Peyer's patch (tissue), 4 donors: ENCODE data around the gene HSD17B8.

Source experiments
- POLR2A ChIP-seq, 2 donors: fragments of 450-650 bp; IDR thresholded peaks; one replicate each; pipeline ENCODE4 v1.5.1; 2017; ENCODE audit warnings: antibody characterized with exemption in 2 of 2, mild to moderate bottlenecking in 2 of 2, moderate library complexity in 2 of 2
- TF ChIP-seq, protein P1 (sequence below), 6 experiments: fragments of 450-650 bp in 4 of 6; fragments of 200-600 bp in 2 of 6; sonication (generic) in 1 of 6; IDR thresholded peaks; one replicate each; pipeline ENCODE4 v1.5.1; 2017 to 2019; ENCODE audit warnings: antibody characterized with exemption in 6 of 6, mild to moderate bottlenecking in 3 of 6, moderate library complexity in 1 of 6

DNA sequence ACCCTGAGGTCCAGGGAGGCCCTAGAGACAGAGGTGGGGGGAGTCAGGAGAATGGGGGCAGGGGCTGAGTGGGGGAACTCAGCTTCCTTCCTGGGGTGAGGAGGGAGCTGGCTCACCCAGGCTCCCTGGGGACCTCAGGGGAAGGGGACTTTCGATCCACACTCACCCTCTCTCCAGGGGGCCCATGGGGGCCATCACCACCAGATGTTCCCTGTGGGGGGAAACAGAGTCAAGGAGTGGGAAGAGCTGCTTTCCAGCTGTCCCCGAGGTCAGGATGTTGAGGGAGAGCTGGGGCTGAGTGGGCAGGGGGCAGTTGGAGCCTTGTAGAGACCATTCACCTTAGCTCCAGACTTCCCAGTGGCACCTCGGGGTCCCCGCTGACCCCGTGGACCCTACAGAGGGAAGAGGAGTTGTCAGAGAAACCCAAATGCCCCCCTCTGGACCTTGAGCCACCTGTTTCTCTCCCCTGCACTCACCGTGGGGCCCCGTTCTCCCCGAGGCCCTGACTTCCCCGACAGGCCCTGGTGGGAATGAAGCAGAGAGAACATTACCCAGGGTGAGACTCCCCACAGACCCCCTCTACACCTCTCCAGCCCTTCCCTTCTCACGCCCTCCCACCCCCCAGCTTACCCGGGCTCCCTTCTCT, 30.8 kb upstream of the HSD17B8 start:
- TF ChIP-seq, protein P1, sequence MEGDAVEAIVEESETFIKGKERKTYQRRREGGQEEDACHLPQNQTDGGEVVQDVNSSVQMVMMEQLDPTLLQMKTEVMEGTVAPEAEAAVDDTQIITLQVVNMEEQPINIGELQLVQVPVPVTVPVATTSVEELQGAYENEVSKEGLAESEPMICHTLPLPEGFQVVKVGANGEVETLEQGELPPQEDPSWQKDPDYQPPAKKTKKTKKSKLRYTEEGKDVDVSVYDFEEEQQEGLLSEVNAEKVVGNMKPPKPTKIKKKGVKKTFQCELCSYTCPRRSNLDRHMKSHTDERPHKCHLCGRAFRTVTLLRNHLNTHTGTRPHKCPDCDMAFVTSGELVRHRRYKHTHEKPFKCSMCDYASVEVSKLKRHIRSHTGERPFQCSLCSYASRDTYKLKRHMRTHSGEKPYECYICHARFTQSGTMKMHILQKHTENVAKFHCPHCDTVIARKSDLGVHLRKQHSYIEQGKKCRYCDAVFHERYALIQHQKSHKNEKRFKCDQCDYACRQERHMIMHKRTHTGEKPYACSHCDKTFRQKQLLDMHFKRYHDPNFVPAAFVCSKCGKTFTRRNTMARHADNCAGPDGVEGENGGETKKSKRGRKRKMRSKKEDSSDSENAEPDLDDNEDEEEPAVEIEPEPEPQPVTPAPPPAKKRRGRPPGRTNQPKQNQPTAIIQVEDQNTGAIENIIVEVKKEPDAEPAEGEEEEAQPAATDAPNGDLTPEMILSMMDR (IDR thresholded peaks at IDR 0.05), result no peak
- TF ChIP-seq POLR2A (IDR thresholded peaks at IDR 0.05), result no peak
